ENCODE measurements around the gene LCE3C.

- TF ChIP-seq CTCF (IDR thresholded peaks at IDR 0.05; ENCODE audit: extremely low read depth in 1 of 2, insufficient read depth in 1 of 2, low read depth in 1 of 2, low read length in 2 of 2) (no peak), MAX (IDR thresholded peaks at IDR 0.05; ENCODE audit: insufficient read depth, insufficient read length) (no peak), POLR2A (IDR thresholded peaks at IDR 0.05; ENCODE audit: low read depth, low read length) (no peak), MYC (IDR thresholded peaks at IDR 0.05; ENCODE audit: low read depth, low read length) (no peak), JUN (IDR thresholded peaks at IDR 0.05; ENCODE audit: borderline replicate concordance, insufficient read depth, insufficient read length, low read depth) (no peak)
Observed at GRCh38 chr1:152585586-152585985, 14.4 kb upstream of the LCE3C start.

All from endothelial cell of umbilical vein (primary cell).